MM.1S (cell line): ENCODE measurements around the gene CCDC169.

Experiments
- DNase-seq: peaks from one replicate; pipeline ENCODE4 v3.0.0-alpha.2; 2015
- H2AFZ ChIP-seq: fragments of 300-600 bp; sonication (generic); 2 replicates; pipeline ENCODE4 v1.6.0; 2016; ENCODE audit warnings: antibody characterized with exemption, low read length
- H3F3A ChIP-seq: fragments of 300-600 bp; sonication (generic); 2 replicates; pipeline ENCODE4 v1.6.1; 2016; ENCODE audit warnings: mild to moderate bottlenecking, antibody characterized with exemption, low read length, moderate library complexity, mixed read lengths; ENCODE audit not compliant: insufficient read depth
- H3K27ac ChIP-seq: fragments of 300-600 bp; sonication (generic); 2 replicates; pipeline ENCODE4 v1.5.1; 2016; ENCODE audit warnings: mild to moderate bottlenecking, low read length
- H3K27me3 ChIP-seq: fragments of 300-600 bp; sonication (generic); replicated peaks from 2 replicates; pipeline ENCODE4 v1.6.0; 2016; ENCODE audit warnings: low read length; ENCODE audit not compliant: insufficient read depth
- H3K36me3 ChIP-seq: fragments of 300-600 bp; sonication (generic); replicated peaks from 2 replicates; pipeline ENCODE4 v1.6.1; 2016; ENCODE audit warnings: mild to moderate bottlenecking, low read length, mixed read lengths; ENCODE audit not compliant: insufficient read depth
- H3K4me1 ChIP-seq: fragments of 300-600 bp; sonication (generic); 2 replicates; pipeline ENCODE4 v1.6.1; 2016; ENCODE audit warnings: low read length, mixed read lengths
- H3K4me2 ChIP-seq: fragments of 300-600 bp; sonication (generic); 2 replicates; pipeline ENCODE4 v1.6.0; 2016; ENCODE audit warnings: low read depth, low read length
- H3K4me3 ChIP-seq: fragments of 300-600 bp; sonication (generic); 2 replicates; pipeline ENCODE4 v1.5.1; 2016; ENCODE audit warnings: low read length, mixed read lengths
- H3K79me2 ChIP-seq: fragments of 300-600 bp; sonication (generic); 2 replicates; pipeline ENCODE4 v1.6.1; 2016; ENCODE audit warnings: mixed run types, low read length, mixed read lengths
- H3K9ac ChIP-seq: fragments of 300-600 bp; sonication (generic); 2 replicates; pipeline ENCODE4 v1.6.1; 2016; ENCODE audit warnings: low read length, mixed read lengths
- H3K9me2 ChIP-seq: fragments of 300-600 bp; sonication (generic); replicated peaks from 2 replicates; pipeline ENCODE4 v1.6.1; 2016; ENCODE audit warnings: mild to moderate bottlenecking, low read length, mixed read lengths; ENCODE audit not compliant: insufficient read depth
- H3K9me3 ChIP-seq: fragments of 300-600 bp; sonication (generic); replicated peaks from 2 replicates; pipeline ENCODE4 v1.6.1; 2016; ENCODE audit warnings: mild to moderate bottlenecking, low read length, mixed read lengths; ENCODE audit not compliant: insufficient read depth
- H4K20me1 ChIP-seq: fragments of 300-600 bp; sonication (generic); 2 replicates; pipeline ENCODE4 v1.6.1; 2016; ENCODE audit warnings: mild to moderate bottlenecking, low read length, moderate library complexity, mixed read lengths; ENCODE audit not compliant: insufficient read depth
- EZH2 ChIP-seq: fragments of 300-600 bp; sonication (generic); optimal IDR thresholded peaks from 2 replicates; pipeline ENCODE3; 2017; ENCODE audit warnings: low read depth, mild to moderate bottlenecking, antibody characterized with exemption, low read length, mixed read lengths
- EZH2phosphoT487 ChIP-seq: fragments of 300-600 bp; sonication (generic); IDR thresholded peaks from 2 replicates; pipeline ENCODE4 v1.6.1; 2018; ENCODE audit warnings: antibody characterized with exemption, low read length
- TF ChIP-seq, protein P1 (sequence below): fragments of 300-600 bp; sonication (generic); IDR thresholded peaks from 2 replicates; pipeline ENCODE4 v1.5.1; 2016; ENCODE audit warnings: antibody characterized with exemption, low read length, mixed read lengths

The CCDC169 gene

DNA sequence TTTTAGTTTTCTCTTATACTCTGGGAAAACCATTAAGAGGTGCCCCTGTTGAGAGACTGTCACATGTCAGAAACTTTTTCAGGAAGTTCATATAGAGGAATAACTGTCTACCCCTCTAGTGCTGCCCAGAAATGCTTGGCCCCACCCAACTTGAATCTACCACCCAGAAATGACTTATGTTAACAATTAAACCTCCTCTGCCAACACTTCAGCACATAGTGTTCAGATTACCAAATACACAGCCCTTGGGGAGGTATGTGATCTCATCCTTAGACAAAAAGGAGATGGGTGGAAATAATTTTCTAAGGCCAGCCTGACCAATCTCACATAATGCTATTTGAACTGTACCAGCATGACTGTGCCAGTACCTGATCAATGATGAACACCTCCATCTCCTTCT, 35.6 kb downstream of the CCDC169 start:
- Histone ChIP-seq H3K4me3 (no peak overlapping the region), H3K27ac (no peak overlapping the region), H3K27me3 (no peaks in the 10 kb centered on the region), H3K4me2 (no peak overlapping the region), H3K36me3 (no peaks in the 10 kb centered on the region), H3K4me1 (no peaks in the 10 kb centered on the region), H3K79me2 (no peaks in the 10 kb centered on the region), H3F3A (no peaks in the 10 kb centered on the region), H3K9me2 (no peaks in the 10 kb centered on the region), H4K20me1 (no peaks in the 10 kb centered on the region), H3K9ac (no peak overlapping the region), H3K9me3 (no peaks in the 10 kb centered on the region), H2AFZ (no peak overlapping the region)
- TF ChIP-seq EZH2phosphoT487 = no peak
- DNase-seq = no peak

DNA sequence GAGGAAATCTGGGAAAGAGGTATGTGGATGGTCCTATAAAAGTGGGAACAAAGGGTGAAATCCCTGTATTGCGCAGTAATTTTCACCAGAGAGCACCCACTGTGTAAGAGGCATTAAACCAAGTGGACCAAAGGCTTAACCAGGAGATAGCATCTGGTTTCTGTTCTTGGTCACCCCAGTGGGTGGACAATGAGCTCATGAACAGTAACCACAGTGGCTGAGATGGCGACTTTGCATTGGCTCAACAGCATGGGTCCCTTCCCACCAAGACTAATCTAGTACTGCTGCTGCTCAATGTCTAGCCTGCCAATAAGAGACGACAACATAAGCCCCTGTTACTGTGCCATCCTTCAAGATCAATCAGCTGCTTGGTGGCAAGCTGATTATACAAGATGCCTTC, 36.6 kb downstream of the CCDC169 start:
- H4K20me1 ChIP-seq = no peaks in the 10 kb centered on the region
- H3K27ac ChIP-seq = no peak overlapping the region
- DNase-seq = no peak
- H3K27me3 ChIP-seq = no peaks in the 10 kb centered on the region
- no peaks in the 10 kb centered on the region for H3K4me1 ChIP-seq
- no peaks in the 10 kb centered on the region for H3K9me3 ChIP-seq
- no peak overlapping the region for H3K9ac ChIP-seq
- TF ChIP-seq EZH2 (no peak), EZH2phosphoT487 (no peak)
- TF ChIP-seq, protein P1, sequence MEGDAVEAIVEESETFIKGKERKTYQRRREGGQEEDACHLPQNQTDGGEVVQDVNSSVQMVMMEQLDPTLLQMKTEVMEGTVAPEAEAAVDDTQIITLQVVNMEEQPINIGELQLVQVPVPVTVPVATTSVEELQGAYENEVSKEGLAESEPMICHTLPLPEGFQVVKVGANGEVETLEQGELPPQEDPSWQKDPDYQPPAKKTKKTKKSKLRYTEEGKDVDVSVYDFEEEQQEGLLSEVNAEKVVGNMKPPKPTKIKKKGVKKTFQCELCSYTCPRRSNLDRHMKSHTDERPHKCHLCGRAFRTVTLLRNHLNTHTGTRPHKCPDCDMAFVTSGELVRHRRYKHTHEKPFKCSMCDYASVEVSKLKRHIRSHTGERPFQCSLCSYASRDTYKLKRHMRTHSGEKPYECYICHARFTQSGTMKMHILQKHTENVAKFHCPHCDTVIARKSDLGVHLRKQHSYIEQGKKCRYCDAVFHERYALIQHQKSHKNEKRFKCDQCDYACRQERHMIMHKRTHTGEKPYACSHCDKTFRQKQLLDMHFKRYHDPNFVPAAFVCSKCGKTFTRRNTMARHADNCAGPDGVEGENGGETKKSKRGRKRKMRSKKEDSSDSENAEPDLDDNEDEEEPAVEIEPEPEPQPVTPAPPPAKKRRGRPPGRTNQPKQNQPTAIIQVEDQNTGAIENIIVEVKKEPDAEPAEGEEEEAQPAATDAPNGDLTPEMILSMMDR = no peak
- H3K36me3 ChIP-seq = no peaks in the 10 kb centered on the region
- H3K4me3 ChIP-seq = no peak overlapping the region
- no peaks in the 10 kb centered on the region for H3K79me2 ChIP-seq
- no peak overlapping the region for H3K4me2 ChIP-seq
- no peak overlapping the region for H2AFZ ChIP-seq
- no peaks in the 10 kb centered on the region for H3K9me2 ChIP-seq
- no peaks in the 10 kb centered on the region for H3F3A ChIP-seq

DNA sequence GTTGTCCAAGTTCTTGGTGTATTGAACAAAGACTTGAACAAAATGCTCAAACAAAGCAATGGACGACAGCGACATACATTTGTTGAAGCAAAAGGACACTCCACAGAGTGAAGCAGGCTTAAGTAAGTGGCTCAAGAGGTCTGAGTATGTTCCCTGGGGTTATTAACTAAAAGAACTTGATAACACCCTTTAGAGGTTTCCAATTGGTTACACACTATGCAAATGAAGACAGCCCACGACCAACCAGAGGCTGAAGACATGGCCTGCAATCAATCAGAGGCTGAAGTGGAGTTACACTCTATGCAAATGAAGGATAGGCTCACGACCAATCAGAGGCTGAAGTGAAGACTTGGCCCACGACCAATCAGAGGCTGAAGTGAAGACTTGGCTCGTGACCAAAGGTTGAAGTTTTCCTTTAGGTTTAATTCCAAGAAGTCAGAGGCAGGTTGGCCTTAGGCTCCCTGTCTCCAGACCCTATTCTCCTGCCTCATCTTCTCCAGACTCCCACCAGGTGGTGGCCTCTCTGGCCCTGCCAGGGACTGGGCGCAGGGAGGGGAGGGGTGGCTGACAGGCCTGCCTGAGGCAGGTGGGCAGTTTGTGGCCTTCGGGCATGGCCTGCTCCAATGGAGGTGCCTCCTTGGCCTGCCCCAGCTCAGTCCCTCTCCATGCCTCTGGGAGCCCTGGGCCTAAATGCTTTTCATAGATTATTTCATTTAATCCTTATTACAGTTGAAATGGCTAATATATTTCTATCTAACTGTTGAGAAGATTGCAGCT, 38.1 kb downstream of the CCDC169 start:
- Histone ChIP-seq H3F3A (no peaks in the 10 kb centered on the region), H3K27me3 (no peaks in the 10 kb centered on the region), H3K9ac (no peak overlapping the region), H3K79me2 (no peaks in the 10 kb centered on the region), H2AFZ (no peak overlapping the region), H3K9me2 (no peaks in the 10 kb centered on the region), H3K4me1 (no peaks in the 10 kb centered on the region), H4K20me1 (no peaks in the 10 kb centered on the region), H3K9me3 (no peaks in the 10 kb centered on the region), H3K36me3 (no peaks in the 10 kb centered on the region), H3K27ac (no peak overlapping the region), H3K4me2 (no peak overlapping the region), H3K4me3 (no peak overlapping the region)
- no peak for DNase-seq
- TF ChIP-seq, protein P1 = no peak
- TF ChIP-seq EZH2phosphoT487 = no peak
- TF ChIP-seq EZH2 = no peak

DNA sequence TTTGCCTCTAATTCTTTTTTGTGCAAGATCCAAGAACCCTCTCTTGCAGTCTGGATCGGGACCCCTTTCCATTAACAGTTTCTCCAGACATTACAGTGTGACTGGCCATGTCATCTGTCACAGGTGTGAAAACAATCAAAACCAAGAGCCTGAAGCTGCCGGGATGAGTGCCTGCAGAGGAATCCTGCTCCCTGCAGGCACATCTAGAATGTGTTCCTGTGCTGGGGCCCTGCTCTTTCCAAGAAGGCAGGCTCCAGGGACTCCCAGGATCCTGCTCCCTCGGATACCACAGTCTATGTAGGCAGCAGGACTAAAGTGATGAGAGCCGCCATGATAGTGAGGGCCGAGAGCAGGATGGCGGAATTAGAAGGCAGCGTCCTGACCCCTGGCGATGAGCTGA, 38.8 kb downstream of the CCDC169 start:
- no peak overlapping the region for H3K9ac ChIP-seq
- no peaks in the 10 kb centered on the region for H4K20me1 ChIP-seq
- no peaks in the 10 kb centered on the region for H3F3A ChIP-seq
- TF ChIP-seq, protein P1 = no peak
- TF ChIP-seq EZH2 (no peak), EZH2phosphoT487 (no peak)
- no peaks in the 10 kb centered on the region for H3K27me3 ChIP-seq
- H3K27ac ChIP-seq = no peak overlapping the region
- H2AFZ ChIP-seq = no peak overlapping the region
- H3K4me1 ChIP-seq = no peaks in the 10 kb centered on the region
- H3K36me3 ChIP-seq = no peaks in the 10 kb centered on the region
- DNase-seq = no peak
- no peak overlapping the region for H3K4me2 ChIP-seq
- no peaks in the 10 kb centered on the region for H3K9me2 ChIP-seq
- no peak overlapping the region for H3K4me3 ChIP-seq
- H3K79me2 ChIP-seq = no peaks in the 10 kb centered on the region
- H3K9me3 ChIP-seq = no peaks in the 10 kb centered on the region
